HEK293 (cell line): ENCODE data around the gene TNIK.

Source experiments
- CTCF ChIA-PET: fragments of 350-600 bp; formaldehyde crosslinking; extraction: SDS; loops from one replicate; lab custom pipeline; 2021; ENCODE audit warnings: antibody characterized with exemption; lab: Yijun Ruan, JAX
- POLR2A ChIA-PET: fragments of 300-600 bp; formaldehyde crosslinking; extraction: SDS; loops from one replicate; lab custom pipeline; 2020; ENCODE audit warnings: antibody characterized with exemption, inconsistent platforms; lab: Yijun Ruan, JAX
- H3K27ac ChIP-seq: fragments of 200-500 bp; sonication (Bioruptor generic); 2 replicates; pipeline ENCODE4 v1.5.1; 2014; ENCODE audit warnings: low read depth, low read length, control low read depth, inconsistent platforms; ENCODE audit errors: extremely low read depth
- H3K36me3 ChIP-seq, 2 experiments: fragments of 200-500 bp in 1 of 2; sonication (Bioruptor generic) in 1 of 2; 1 replicate in 1 of 2; 2 replicates in 1 of 2; pipeline ENCODE4 v1.5.1; 2014 to 2017; ENCODE audit warnings: inconsistent platforms in 2 of 2, low read length in 2 of 2; ENCODE audit not compliant: control insufficient read depth in 2 of 2, insufficient read depth in 1 of 2
- H3K4me1 ChIP-seq: fragments of 200-500 bp; sonication (Bioruptor generic); 2 replicates; pipeline ENCODE4 v1.5.1; 2014; ENCODE audit warnings: mild to moderate bottlenecking, low read length, inconsistent platforms; ENCODE audit not compliant: control insufficient read depth, insufficient read depth
- H3K4me3 ChIP-seq: 2 replicates; pipeline ENCODE4 v1.5.1; 2011; ENCODE audit warnings: low read depth, mild to moderate bottlenecking, control low read depth, low read length, moderate library complexity
- H3K9me3 ChIP-seq: fragments of 200-500 bp; sonication (Bioruptor generic); 2 replicates; pipeline ENCODE4 v1.5.1; 2014; ENCODE audit warnings: low read depth, low read length, inconsistent platforms; ENCODE audit not compliant: control insufficient read depth, insufficient read depth
- BCL11A ChIP-seq: fragments of 450-650 bp; formaldehyde crosslinking; IDR thresholded peaks from 2 replicates; pipeline ENCODE4 v1.5.1; 2016; ENCODE audit warnings: low read depth, missing biosample characterization, missing genetic modification characterization
- EGR2 ChIP-seq: fragments of 450-650 bp; formaldehyde crosslinking; IDR thresholded peaks from 2 replicates; pipeline ENCODE4 v1.5.1; 2016; ENCODE audit warnings: low read depth, missing biosample characterization, missing genetic modification characterization
- GLIS1 ChIP-seq: fragments of 450-650 bp; formaldehyde crosslinking; IDR thresholded peaks from 2 replicates; pipeline ENCODE4 v1.5.1; 2016; ENCODE audit warnings: missing biosample characterization, missing genetic modification characterization
- HIC1 ChIP-seq: fragments of 450-650 bp; formaldehyde crosslinking; IDR thresholded peaks from 2 replicates; pipeline ENCODE4 v1.5.1; 2016; ENCODE audit warnings: missing biosample characterization, missing genetic modification characterization
- INSM2 ChIP-seq: fragments of 450-650 bp; formaldehyde crosslinking; IDR thresholded peaks from 2 replicates; pipeline ENCODE4 v1.5.1; 2016; ENCODE audit warnings: missing biosample characterization, missing genetic modification characterization
- KLF10 ChIP-seq: fragments of 450-650 bp; IDR thresholded peaks from 2 replicates; pipeline ENCODE4 v1.5.1; 2018; ENCODE audit warnings: missing biosample characterization, mild to moderate bottlenecking, missing genetic modification characterization
- MYNN ChIP-seq: fragments of 450-650 bp; formaldehyde crosslinking; IDR thresholded peaks from 2 replicates; pipeline ENCODE4 v1.5.1; 2016; ENCODE audit warnings: missing biosample characterization, missing genetic modification characterization, borderline replicate concordance
- PRDM10 ChIP-seq: fragments of 450-650 bp; formaldehyde crosslinking; IDR thresholded peaks from 2 replicates; pipeline ENCODE4 v1.5.1; 2016; ENCODE audit warnings: missing biosample characterization, missing genetic modification characterization
- ZFP41 ChIP-seq: fragments of 450-650 bp; formaldehyde crosslinking; IDR thresholded peaks from 2 replicates; pipeline ENCODE4 v1.5.1; 2016; ENCODE audit warnings: missing biosample characterization, missing genetic modification characterization, borderline replicate concordance
- ZIC2 ChIP-seq: fragments of 450-650 bp; formaldehyde crosslinking; IDR thresholded peaks from 2 replicates; pipeline ENCODE4 v1.5.1; 2016; ENCODE audit warnings: missing biosample characterization, missing genetic modification characterization
- ZNF112 ChIP-seq: fragments of 450-650 bp; formaldehyde crosslinking; IDR thresholded peaks from 2 replicates; pipeline ENCODE4 v1.5.0; 2017; ENCODE audit warnings: missing biosample characterization, missing genetic modification characterization
- ZNF114 ChIP-seq: fragments of 450-650 bp; formaldehyde crosslinking; IDR thresholded peaks from 2 replicates; pipeline ENCODE4 v1.5.0; 2017; ENCODE audit warnings: missing biosample characterization, missing genetic modification characterization
- ZNF132 ChIP-seq: fragments of 450-650 bp; formaldehyde crosslinking; IDR thresholded peaks from 2 replicates; pipeline ENCODE4 v1.5.1; 2017; ENCODE audit warnings: missing biosample characterization, missing genetic modification characterization, borderline replicate concordance
- ZNF155 ChIP-seq: fragments of 450-650 bp; formaldehyde crosslinking; IDR thresholded peaks from 2 replicates; pipeline ENCODE4 v1.5.1; 2016; ENCODE audit warnings: missing biosample characterization, missing genetic modification characterization
- ZNF211 ChIP-seq: fragments of 450-650 bp; formaldehyde crosslinking; IDR thresholded peaks from 2 replicates; pipeline ENCODE4 v1.5.1; 2016; ENCODE audit warnings: low read depth, missing biosample characterization, missing genetic modification characterization
- ZNF302 ChIP-seq: fragments of 450-650 bp; formaldehyde crosslinking; IDR thresholded peaks from 2 replicates; pipeline ENCODE4 v1.5.1; 2016; ENCODE audit warnings: missing biosample characterization, missing genetic modification characterization, low read depth
- ZNF324 ChIP-seq: fragments of 450-650 bp; formaldehyde crosslinking; IDR thresholded peaks from 2 replicates; pipeline ENCODE4 v1.5.1; 2016; ENCODE audit warnings: missing biosample characterization, missing genetic modification characterization
- ZNF362 ChIP-seq: fragments of 450-650 bp; formaldehyde crosslinking; IDR thresholded peaks from 2 replicates; pipeline ENCODE4 v1.5.1; 2016; ENCODE audit warnings: missing biosample characterization, missing genetic modification characterization
- ZNF488 ChIP-seq: fragments of 450-650 bp; formaldehyde crosslinking; IDR thresholded peaks from 2 replicates; pipeline ENCODE4 v1.5.1; 2016; ENCODE audit warnings: missing biosample characterization, missing genetic modification characterization
- ZNF544 ChIP-seq: fragments of 450-650 bp; formaldehyde crosslinking; IDR thresholded peaks from 2 replicates; pipeline ENCODE4 v1.5.0; 2017; ENCODE audit warnings: missing biosample characterization, missing genetic modification characterization
- ZNF558 ChIP-seq: fragments of 450-650 bp; formaldehyde crosslinking; IDR thresholded peaks from 2 replicates; pipeline ENCODE4 v1.5.1; 2016; ENCODE audit warnings: missing biosample characterization, missing genetic modification characterization
- ZNF560 ChIP-seq: fragments of 450-650 bp; formaldehyde crosslinking; IDR thresholded peaks from 2 replicates; pipeline ENCODE4 v1.5.1; 2017; ENCODE audit warnings: missing biosample characterization, missing genetic modification characterization, borderline replicate concordance
- ZNF610 ChIP-seq: fragments of 450-650 bp; formaldehyde crosslinking; IDR thresholded peaks from 2 replicates; pipeline ENCODE4 v1.5.1; 2016; ENCODE audit warnings: missing biosample characterization, missing genetic modification characterization, borderline replicate concordance
- ZSCAN23 ChIP-seq: fragments of 450-650 bp; formaldehyde crosslinking; IDR thresholded peaks from 2 replicates; pipeline ENCODE4 v1.5.1; 2016; ENCODE audit warnings: missing biosample characterization, missing genetic modification characterization
- ZSCAN30 ChIP-seq: fragments of 450-650 bp; IDR thresholded peaks from 2 replicates; pipeline ENCODE4 v1.5.1; 2018; ENCODE audit warnings: missing biosample characterization, mild to moderate bottlenecking, missing genetic modification characterization, moderate library complexity

The TNIK gene

GRCh38 chr3:171340434-171340833 is 119.8 kb downstream of the TNIK start:
- Histone ChIP-seq H3K36me3 (no peaks in the 10 kb centered on the region), H3K4me1 (no peaks in the 10 kb centered on the region), H3K4me3 (no peak overlapping the region), H3K9me3 (no peaks in the 10 kb centered on the region), H3K27ac (no peak overlapping the region)
- POLR2A ChIA-PET: no interaction called here
- CTCF ChIA-PET: interaction anchor here (0.6 to 1.2 kb wide), 2 partner anchors 9 to 38 kb away, joined by 3 read pairs; no protein-coding TSS in a partner anchor
- no peak for TF ChIP-seq ZNF211 (tag by site-specific recombination)
- TF ChIP-seq ZNF114: no peak
- no peak for TF ChIP-seq ZNF488 (tag by site-specific recombination)
- no peak for TF ChIP-seq ZNF362 (tag by site-specific recombination)
- no peak for TF ChIP-seq KLF10 (tag by site-specific recombination)
- no peak for TF ChIP-seq ZNF132 (tag by site-specific recombination)
- no peak for TF ChIP-seq ZNF155 (tag by site-specific recombination)
- no peak for TF ChIP-seq HIC1 (tag by site-specific recombination)
- no peak for TF ChIP-seq ZFP41 (tag by site-specific recombination)
- TF ChIP-seq ZSCAN23 (tag by site-specific recombination): no peak
- TF ChIP-seq ZNF112 (tag by site-specific recombination): no peak
- TF ChIP-seq EGR2: no peak
- no peak for TF ChIP-seq ZNF324
- TF ChIP-seq ZNF560 (tag by site-specific recombination): no peak
- TF ChIP-seq ZNF302: no peak
- no peak for TF ChIP-seq GLIS1 (tag by site-specific recombination)
- no peak for TF ChIP-seq INSM2 (tag by site-specific recombination)
- no peak for TF ChIP-seq MYNN (tag by site-specific recombination)

- no peaks in the 10 kb centered on the region for H3K4me1 ChIP-seq
- no peak overlapping the region for H3K4me3 ChIP-seq
- H3K36me3 ChIP-seq: no peaks in the 10 kb centered on the region
- POLR2A ChIA-PET: no interaction called here
- no peaks in the 10 kb centered on the region for H3K9me3 ChIP-seq
- CTCF ChIA-PET: interaction anchor here (0.7 kb wide), 1 partner anchor 29 kb away, joined by 3 read pairs; no protein-coding TSS in a partner anchor
- no peak overlapping the region for H3K27ac ChIP-seq
- TF ChIP-seq ZNF610 (tag by site-specific recombination): no peak
- no peak for TF ChIP-seq ZNF560 (tag by site-specific recombination)
- TF ChIP-seq PRDM10: no peak
- TF ChIP-seq ZSCAN30: no peak
- no peak for TF ChIP-seq BCL11A (tag by site-specific recombination)
- no peak for TF ChIP-seq HIC1 (tag by site-specific recombination)
- no peak for TF ChIP-seq ZIC2
- no peak for TF ChIP-seq ZNF558 (tag by site-specific recombination)
- no peak for TF ChIP-seq ZNF544 (tag by site-specific recombination)
Measured at GRCh38 chr3:171339598-171339997, 120.6 kb downstream of the TNIK start.
